HG03103 (cell line): Measurements from ENCODE around the gene AGAP1.
"Not testable (repeated sequence)": the region's sequence is repeated elsewhere in the genome, so short reads cannot be mapped to it uniquely, and the experiment has no call there.

Experiments
- ATAC-seq: cut with Tn5 transposase; IDR thresholded peaks from one replicate; pipeline ENCODE4 v1.9.1; 2021; ENCODE audit warnings: low read depth; ENCODE audit not compliant: unreplicated experiment

AGAP1 gene

GRCh38 chr2:235600926-235601325, 107.1 kb downstream of the AGAP1 start:
- ATAC-seq: no peak

- ATAC-seq: no peak
Observed at GRCh38 chr2:235601960-235602704, 108.3 kb downstream of the AGAP1 start.

- ATAC-seq: not testable (repeated sequence)
Observed at GRCh38 chr2:235602971-235603370, 109.1 kb downstream of the AGAP1 start.

- no peak for ATAC-seq
Observed at GRCh38 chr2:235603659-235604058, 109.8 kb downstream of the AGAP1 start.

GRCh38 chr2:235605312-235606003, 111.6 kb downstream of the AGAP1 start:
- ATAC-seq: no peak

GRCh38 chr2:235606004-235606715, 112.3 kb downstream of the AGAP1 start:
- ATAC-seq: no peak

GRCh38 chr2:235607546-235608199, 113.8 kb downstream of the AGAP1 start:
- no peak for ATAC-seq

GRCh38 chr2:235608200-235608887, 114.5 kb downstream of the AGAP1 start:
- ATAC-seq: no peak

GRCh38 chr2:235609321-235609720, 115.5 kb downstream of the AGAP1 start:
- ATAC-seq: no peak

- no peak for ATAC-seq
Observed at GRCh38 chr2:235609746-235610145, 115.9 kb downstream of the AGAP1 start.

GRCh38 chr2:235610696-235611257, 116.9 kb downstream of the AGAP1 start:
- ATAC-seq: no peak

GRCh38 chr2:235611349-235611748, 117.5 kb downstream of the AGAP1 start:
- no peak for ATAC-seq

GRCh38 chr2:235611756-235612155, 117.9 kb downstream of the AGAP1 start:
- no peak for ATAC-seq

GRCh38 chr2:235612181-235612950, 118.5 kb downstream of the AGAP1 start:
- no peak for ATAC-seq

GRCh38 chr2:235613649-235614048, 119.8 kb downstream of the AGAP1 start:
- ATAC-seq: no peak

- no peak for ATAC-seq
Observed at GRCh38 chr2:235614176-235614860, 120.5 kb downstream of the AGAP1 start.

- ATAC-seq: no peak
Observed at GRCh38 chr2:235614900-235615712, 121.3 kb downstream of the AGAP1 start.

GRCh38 chr2:235616885-235617284, 123.0 kb downstream of the AGAP1 start:
- ATAC-seq: no peak
